ENCODE results near the gene ZBTB11. TPM values are rescaled to one million over a fixed set of nuclear protein-coding genes. Genes with fewer than 3 reads are reported as not detected.
A peak's percentile ranks its signal among the peaks of the same experiment; 100 is the strongest.

Gene ZBTB11
- total and polyA plus RNA-seq, 2 of the 13 experiments (the other 11 are each of a cell fraction or from before 2014, with no cell fraction given), result 5.9 to 18.1 TPM

- TF ChIP-seq ZNF33B (CRISPR knock-in tag; IDR thresholded peaks at IDR 0.05) (no peak), ZBTB39 (CRISPR knock-in tag; IDR thresholded peaks at IDR 0.05) (no peak), NRL (CRISPR knock-in tag; IDR thresholded peaks at IDR 0.05; ENCODE audit: borderline replicate concordance) (peak; percentile 70; the same call in 1 of the 2 replicates), JUNB (CRISPR knock-in tag; IDR thresholded peaks at IDR 0.05; ENCODE audit: borderline replicate concordance) (no peak), ZNF784 (CRISPR knock-in tag; IDR thresholded peaks at IDR 0.05; ENCODE audit: borderline replicate concordance) (0 out of 2 replicates have a peak, but pooled peaks have one; percentile 41), ATF1 (CRISPR knock-in tag; IDR thresholded peaks at IDR 0.05) (peak; percentile 95), ZNF138 (CRISPR knock-in tag; IDR thresholded peaks at IDR 0.05; ENCODE audit: low read depth) (no peak), STAT5B (CRISPR knock-in tag; IDR thresholded peaks at IDR 0.05) (no peak), ZNF672 (CRISPR knock-in tag; IDR thresholded peaks at IDR 0.05) (no peak), BCLAF1 (IDR thresholded peaks at IDR 0.05) (no peak), HNF1A (IDR thresholded peaks at IDR 0.05; ENCODE audit: low read depth) (no peak), HNF1A (CRISPR knock-in tag; IDR thresholded peaks at IDR 0.05; ENCODE audit: borderline replicate concordance) (peak; percentile 60; the same call in 1 of the 2 replicates), ZNF792 (CRISPR knock-in tag; IDR thresholded peaks at IDR 0.05) (peak; percentile 24), CAMTA2 (CRISPR knock-in tag; IDR thresholded peaks at IDR 0.05; ENCODE audit: borderline replicate concordance) (no peak), RNF219 (CRISPR knock-in tag; IDR thresholded peaks at IDR 0.05) (no peak), KDM4B (CRISPR knock-in tag; IDR thresholded peaks at IDR 0.05) (no peak), NFRKB (IDR thresholded peaks at IDR 0.05) (peak; percentile 44; the same call in 1 of the 2 replicates), DMAP1 (CRISPR knock-in tag; IDR thresholded peaks at IDR 0.05) (peak; percentile 90), TEAD3 (CRISPR knock-in tag; optimal IDR thresholded peaks at IDR 0.05; ENCODE audit: borderline replicate concordance) (peak; percentile 91)
Measured at GRCh38 chr3:101676765-101677435, at the start of gene ZBTB11 (continued).

Measured in HepG2 (cell line).